Stimulated activated CD4-positive, alpha-beta T cell treated with anti-CD3 and anti-CD28 coated beads, Interleukin-2, amount 100 ng/mL, for 48 hours (primary cell): Measurements from ENCODE around the gene MEF2C.
A peak's percentile ranks its signal among the peaks of the same experiment; 100 is the strongest.

Experiments
- DNase-seq, 2 donors: peaks; one replicate each; pipeline ENCODE4 v3.0.0-alpha.2; 2020

The MEF2C gene

GRCh38 chr5:88746438-88746882 lies 136.5 kb downstream of the MEF2C start:
- DNase-seq = no peak

GRCh38 chr5:88745093-88745696 lies 137.8 kb downstream of the MEF2C start:
- DNase-seq = no peak

GRCh38 chr5:88743231-88743834 lies 139.7 kb downstream of the MEF2C start:
- DNase-seq = no peak

GRCh38 chr5:88741964-88742363 lies 141.0 kb downstream of the MEF2C start:
- no peak for DNase-seq

GRCh38 chr5:88740604-88741185 lies 142.3 kb downstream of the MEF2C start:
- no peak for DNase-seq

- no peak for DNase-seq
Observed at GRCh38 chr5:88736494-88736893, 146.5 kb downstream of the MEF2C start.

- DNase-seq = no peak
Observed at GRCh38 chr5:88734983-88735382, 148.0 kb downstream of the MEF2C start.

GRCh38 chr5:88734191-88734640 lies 148.8 kb downstream of the MEF2C start:
- no peak for DNase-seq

- DNase-seq = no peak
Observed at GRCh38 chr5:88732862-88733261, 150.1 kb downstream of the MEF2C start.

GRCh38 chr5:88732181-88732633 lies 150.8 kb downstream of the MEF2C start:
- DNase-seq = no peak

- no peak for DNase-seq
Observed at GRCh38 chr5:88729829-88730182, 153.2 kb downstream of the MEF2C start.

- DNase-seq = peak; percentile 49 to 54
Observed at GRCh38 chr5:88729084-88729828, 153.7 kb downstream of the MEF2C start.

- no peak for DNase-seq
Observed at GRCh38 chr5:88727705-88728313, 155.2 kb downstream of the MEF2C start.

GRCh38 chr5:88725454-88725853 lies 157.5 kb downstream of the MEF2C start:
- no peak for DNase-seq

GRCh38 chr5:88724201-88724600 lies 158.8 kb downstream of the MEF2C start:
- DNase-seq = no peak

GRCh38 chr5:88722546-88723073 lies 160.4 kb downstream of the MEF2C start:
- DNase-seq = no peak

GRCh38 chr5:88719434-88719833 lies 163.6 kb downstream of the MEF2C start:
- no peak for DNase-seq

- no peak for DNase-seq
Observed at GRCh38 chr5:88718736-88719135, 164.2 kb downstream of the MEF2C start.

- DNase-seq = no peak
Observed at GRCh38 chr5:88716101-88716500, 166.9 kb downstream of the MEF2C start.

- no peak for DNase-seq
Observed at GRCh38 chr5:88715503-88715902, 167.5 kb downstream of the MEF2C start.

GRCh38 chr5:88713818-88714217 lies 169.2 kb downstream of the MEF2C start:
- no peak for DNase-seq

- no peak for DNase-seq
Observed at GRCh38 chr5:88708682-88709398, 174.1 kb downstream of the MEF2C start.
